Endothelial cell of umbilical vein (primary cell): Measurements from ENCODE around the gene PDE11A. TPM values are rescaled to one million over a fixed set of nuclear protein-coding genes. Genes with fewer than 3 reads are reported as not detected.

Experiments used
- BruUV-seq: library from RNA; stranded (reverse); fragments of 400-500 nt; replicated peaks from 2 replicates; lab custom pipeline; 2021; lab: Mats Ljungman, UMichigan
- CTCF ChIA-PET: fragments of 300-600, 350-600 bp; sonication (Branson Sonifier 250); formaldehyde crosslinking; loops from one replicate; lab custom pipeline; 2021; ENCODE audit warnings: antibody characterized with exemption, inconsistent platforms; lab: Charles Lee
- POLR2A ChIA-PET: fragments of 300-600, 350-600 bp; sonication (Branson Sonifier 250); formaldehyde crosslinking; loops from one replicate; lab custom pipeline; 2021; ENCODE audit warnings: antibody characterized with exemption, inconsistent platforms; lab: Charles Lee
- DNase-seq: peaks from one replicate; pipeline ENCODE4 v3.0.0-alpha.2; 2011; ENCODE audit warnings: low read depth, low spot score
- FAIRE-seq: peaks from 2 replicates; lab custom pipeline; 2011; peaks lifted over from hg19 to GRCh38; lab: Jason Lieb, UNC
- H2AFZ ChIP-seq: 2 replicates; pipeline ENCODE4 v1.6.0; 2012; ENCODE audit warnings: low read depth, low read length, control low read depth, inconsistent platforms
- H3K27ac ChIP-seq: 2 replicates; pipeline ENCODE4 v1.5.1; 2011; ENCODE audit warnings: low read depth, mild to moderate bottlenecking, control low read depth, low read length, moderate library complexity; ENCODE audit not compliant: insufficient read depth
- H3K27me3 ChIP-seq, 2 experiments: 2 replicates each; pipeline versions ENCODE4 v1.6.0 to v1.6.1; 2011; ENCODE audit warnings: low read length in 2 of 2, mixed read lengths in 1 of 2; ENCODE audit not compliant: control insufficient read depth in 2 of 2, insufficient read depth in 2 of 2
- H3K36me3 ChIP-seq, 2 experiments: 2 replicates in 1 of 2; 3 replicates in 1 of 2; pipeline ENCODE4 v1.5.1; 2011; ENCODE audit warnings: low read length in 2 of 2, mild to moderate bottlenecking in 1 of 2, moderate library complexity in 1 of 2; ENCODE audit not compliant: control insufficient read depth in 2 of 2, insufficient read depth in 2 of 2; ENCODE audit errors: extremely low read depth in 1 of 2
- H3K4me1 ChIP-seq: 3 replicates; pipeline ENCODE4 v1.5.1; 2011; ENCODE audit warnings: mild to moderate bottlenecking, low read length; ENCODE audit not compliant: control insufficient read depth, insufficient read depth; ENCODE audit errors: extremely low read depth
- H3K4me2 ChIP-seq: 2 replicates; pipeline ENCODE4 v1.6.1; 2011; ENCODE audit warnings: low read length, control low read depth, mixed read lengths; ENCODE audit not compliant: insufficient read depth
- H3K4me3 ChIP-seq, 3 experiments: fragments of 200-600 bp in 1 of 3; sonication (generic), shearing (Covaris generic) in 1 of 3; replicated peaks in 1 of 3; 2 replicates each; pipeline ENCODE4 v1.5.1; 2011 to 2016; ENCODE audit warnings: control low read depth in 3 of 3, low read length in 3 of 3, mild to moderate bottlenecking in 2 of 3, inconsistent platforms in 1 of 3, low read depth in 1 of 3, moderate library complexity in 1 of 3; ENCODE audit not compliant: insufficient read depth in 1 of 3
- H3K79me2 ChIP-seq: 2 replicates; pipeline ENCODE4 v1.6.0; 2012; ENCODE audit warnings: low read length, inconsistent platforms; ENCODE audit not compliant: control insufficient read depth, insufficient read depth
- H3K9ac ChIP-seq: replicated peaks from 2 replicates; pipeline ENCODE3; 2011; ENCODE audit warnings: low read length, control low read depth; ENCODE audit not compliant: insufficient read depth; ENCODE audit errors: extremely low read depth
- H3K9me1 ChIP-seq: replicated peaks from 3 replicates; pipeline ENCODE4 v1.6.0; 2011; ENCODE audit warnings: mild to moderate bottlenecking, low read length; ENCODE audit not compliant: control insufficient read depth, insufficient read depth; ENCODE audit errors: extremely low read depth
- H3K9me3 ChIP-seq: replicated peaks from 2 replicates; pipeline ENCODE4 v1.5.1; 2012; ENCODE audit warnings: low read length, inconsistent platforms; ENCODE audit not compliant: control insufficient read depth, insufficient read depth
- H4K20me1 ChIP-seq: replicated peaks from 2 replicates; pipeline ENCODE3; 2011; ENCODE audit warnings: mild to moderate bottlenecking, low read length; ENCODE audit not compliant: control insufficient read depth, insufficient read depth; ENCODE audit errors: extremely low read depth
- EZH2 ChIP-seq: IDR thresholded peaks from 2 replicates; pipeline ENCODE4 v1.6.1; 2012; ENCODE audit warnings: borderline replicate concordance, low read depth, mild to moderate bottlenecking, moderate library complexity, low read length, inconsistent platforms; ENCODE audit not compliant: severe bottlenecking
- FOS ChIP-seq: IDR thresholded peaks from 2 replicates; pipeline ENCODE4 v1.6.1; 2011; ENCODE audit warnings: mild to moderate bottlenecking, low read length, moderate library complexity, borderline replicate concordance; ENCODE audit not compliant: insufficient read depth
- GATA2 ChIP-seq: IDR thresholded peaks from 2 replicates; pipeline ENCODE4 v1.7.0; 2011; ENCODE audit warnings: low read depth, mild to moderate bottlenecking, moderate library complexity, mixed read lengths, low read length; ENCODE audit not compliant: insufficient read length, insufficient read depth
- JUN ChIP-seq: IDR thresholded peaks from 2 replicates; pipeline ENCODE4 v1.6.1; 2011; ENCODE audit warnings: borderline replicate concordance, low read depth; ENCODE audit not compliant: insufficient read length, insufficient read depth
- MYC ChIP-seq: IDR thresholded peaks from one replicate; pipeline ENCODE4 v1.6.1; 2011; ENCODE audit warnings: mild to moderate bottlenecking, low read depth, low read length
- POLR2A ChIP-seq: IDR thresholded peaks from 2 replicates; pipeline ENCODE4 v1.6.1; 2012; ENCODE audit warnings: low read depth, mild to moderate bottlenecking, control low read depth, low read length
- POLR2AphosphoS5 ChIP-seq: IDR thresholded peaks from 2 replicates; pipeline ENCODE4 v1.6.1; 2012; ENCODE audit warnings: low read depth, mild to moderate bottlenecking, control low read depth, low read length, moderate library complexity; ENCODE audit not compliant: insufficient read depth
- dilution Hi-C: fragments of 300-500 bp; cut with MboI; formaldehyde crosslinking; loops from one replicate; pipeline ENCODE4 v1.15.0; 2019; ENCODE audit warnings: low sequenced_read_pairs; ENCODE audit not compliant: extremely low pct_ligation_motif_present
- intact Hi-C: fragments of 100-400 bp; cut with micrococcal nuclease; formaldehyde crosslinking; loops from one replicate; pipeline ENCODE4 v1.10.0; 2022
- polyA plus RNA-seq, 4 experiments: library from polyadenylated mRNA; depleted of rRNA in 3 of 4; stranded (reverse) in 3 of 4; unstranded in 1 of 4; fragments of >200 nt; gene quantifications; 2 replicates each; pipeline versions ENCODE4 v1.2.1 to v1.2.3, GENCODE V29; 2011 to 2012; ENCODE audit warnings: missing spikeins in 1 of 4
- total RNA-seq: library from RNA; stranded (reverse); gene quantifications from 2 replicates; pipeline ENCODE4 v1.2.3, GENCODE V29; 2021
- TF ChIP-seq, protein P1 (sequence below), 2 donors: IDR thresholded peaks; 1 replicate in 1 of 2; 2 replicates in 1 of 2; pipeline ENCODE4 v1.5.1; 2011; ENCODE audit warnings: low read length in 2 of 2, mild to moderate bottlenecking in 2 of 2, moderate library complexity in 2 of 2, control low read depth in 1 of 2, inconsistent platforms in 1 of 2, low read depth in 1 of 2; ENCODE audit not compliant: insufficient read depth in 1 of 2; ENCODE audit errors: extremely low read depth in 1 of 2
- TF ChIP-seq, protein P2 (sequence below): IDR thresholded peaks from 2 replicates; pipeline ENCODE4 v1.6.1; 2011; ENCODE audit not compliant: insufficient read depth, insufficient read length

Gene PDE11A
- total and polyA plus RNA-seq, 2 donors (not counting 3 experiments of a cell fraction or from before 2014, with no cell fraction given) = 0.07 to 0.51 TPM

DNA sequence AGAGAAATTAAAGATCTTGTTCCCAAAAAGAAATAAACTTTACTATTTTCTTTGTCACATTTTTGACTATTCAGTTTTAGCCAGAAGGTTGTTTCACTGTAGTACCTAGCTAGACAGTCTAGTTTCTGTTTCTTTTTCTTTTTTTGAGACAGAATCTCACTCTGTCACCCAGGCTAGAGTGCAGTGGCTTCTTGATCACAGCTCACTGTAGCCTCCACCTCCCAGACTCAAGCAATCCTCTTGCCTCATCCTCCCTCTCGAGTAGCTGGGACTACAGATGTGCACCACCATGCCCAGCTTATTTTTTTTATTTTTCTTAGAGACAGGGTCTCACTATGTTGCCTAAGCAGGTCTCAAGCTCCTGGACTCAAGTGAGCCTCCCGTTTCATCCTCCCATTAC lies 41.9 kb upstream of the PDE11A start:
- POLR2A ChIA-PET = no interaction called here
- Histone ChIP-seq H3K9ac (no peak overlapping the region), H3K79me2 (peaks cover 3% of the 10 kb centered on the region), H3K27me3 (no peaks in the 10 kb centered on the region), H3K4me1 (peaks cover 6% of the 10 kb centered on the region), H4K20me1 (no peaks in the 10 kb centered on the region), H2AFZ (no peak overlapping the region), H3K36me3 (no peaks in the 10 kb centered on the region), H3K9me1 (no peaks in the 10 kb centered on the region), H3K27ac (no peak overlapping the region), H3K4me3 (no peak overlapping the region), H3K9me3 (no peaks in the 10 kb centered on the region), H3K4me2 (no peak overlapping the region)
- dilution Hi-C loops = no loop called here
- no peak for DNase-seq
- CTCF ChIA-PET = interaction anchor here (0.7 to 1.4 kb wide), 5 partner anchors 9 to 305 kb away, joined by 3 to 6 read pairs (median 4); no protein-coding TSS in a partner anchor
- intact Hi-C loops = loop anchor here (5.0 kb wide), 3 partner anchors 183 to 993 kb away; no protein-coding TSS in a partner anchor
- BruUV-seq = no TSS peak
- FAIRE-seq = no peak
- TF ChIP-seq POLR2A (no peak), JUN (no peak), EZH2 (no peak), POLR2AphosphoS5 (no peak), FOS (no peak), MYC (no peak), GATA2 (no peak)
- TF ChIP-seq, protein P1, sequence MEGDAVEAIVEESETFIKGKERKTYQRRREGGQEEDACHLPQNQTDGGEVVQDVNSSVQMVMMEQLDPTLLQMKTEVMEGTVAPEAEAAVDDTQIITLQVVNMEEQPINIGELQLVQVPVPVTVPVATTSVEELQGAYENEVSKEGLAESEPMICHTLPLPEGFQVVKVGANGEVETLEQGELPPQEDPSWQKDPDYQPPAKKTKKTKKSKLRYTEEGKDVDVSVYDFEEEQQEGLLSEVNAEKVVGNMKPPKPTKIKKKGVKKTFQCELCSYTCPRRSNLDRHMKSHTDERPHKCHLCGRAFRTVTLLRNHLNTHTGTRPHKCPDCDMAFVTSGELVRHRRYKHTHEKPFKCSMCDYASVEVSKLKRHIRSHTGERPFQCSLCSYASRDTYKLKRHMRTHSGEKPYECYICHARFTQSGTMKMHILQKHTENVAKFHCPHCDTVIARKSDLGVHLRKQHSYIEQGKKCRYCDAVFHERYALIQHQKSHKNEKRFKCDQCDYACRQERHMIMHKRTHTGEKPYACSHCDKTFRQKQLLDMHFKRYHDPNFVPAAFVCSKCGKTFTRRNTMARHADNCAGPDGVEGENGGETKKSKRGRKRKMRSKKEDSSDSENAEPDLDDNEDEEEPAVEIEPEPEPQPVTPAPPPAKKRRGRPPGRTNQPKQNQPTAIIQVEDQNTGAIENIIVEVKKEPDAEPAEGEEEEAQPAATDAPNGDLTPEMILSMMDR (IDR thresholded peaks at IDR 0.05; ENCODE audit: extremely low read depth in 1 of 2, insufficient read depth in 1 of 2, low read depth in 1 of 2, low read length in 2 of 2) = no peak
- TF ChIP-seq, protein P2, sequence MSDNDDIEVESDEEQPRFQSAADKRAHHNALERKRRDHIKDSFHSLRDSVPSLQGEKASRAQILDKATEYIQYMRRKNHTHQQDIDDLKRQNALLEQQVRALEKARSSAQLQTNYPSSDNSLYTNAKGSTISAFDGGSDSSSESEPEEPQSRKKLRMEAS = no peak
